AG09319 (cell line): ENCODE measurements around the gene SETBP1.

ENCODE experiments used
- DNase-seq: peaks from one replicate; pipeline ENCODE4 v3.0.0-alpha.2; 2010; ENCODE audit warnings: low read depth; ENCODE audit errors: extremely low read depth
- TF ChIP-seq, protein P1 (sequence below): IDR thresholded peaks from 2 replicates; pipeline ENCODE4 v1.5.1; 2011; ENCODE audit warnings: low read depth, mild to moderate bottlenecking, inconsistent platforms, low read length, moderate library complexity

The SETBP1 gene

DNA sequence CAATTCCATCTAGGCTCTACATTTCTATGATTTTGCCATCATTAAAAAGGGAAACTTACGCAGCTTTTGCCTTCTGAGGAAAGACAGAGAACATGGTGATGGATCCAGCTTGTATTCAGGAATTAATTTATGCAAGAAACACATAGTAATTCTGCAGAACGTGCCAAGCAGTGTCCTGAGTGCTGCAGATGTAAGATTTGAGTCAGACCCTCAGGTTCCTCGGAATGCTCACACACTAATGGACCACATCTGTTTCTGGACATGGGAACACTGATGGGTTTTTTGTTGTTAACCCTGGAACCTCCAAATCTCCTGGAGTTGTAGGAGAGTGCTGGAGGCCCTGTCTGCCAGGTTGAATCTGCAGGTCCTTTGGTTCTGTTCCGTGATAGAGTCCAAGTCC is 132.9 kb downstream of the SETBP1 start:
- DNase-seq, result no peak
- TF ChIP-seq, protein P1, sequence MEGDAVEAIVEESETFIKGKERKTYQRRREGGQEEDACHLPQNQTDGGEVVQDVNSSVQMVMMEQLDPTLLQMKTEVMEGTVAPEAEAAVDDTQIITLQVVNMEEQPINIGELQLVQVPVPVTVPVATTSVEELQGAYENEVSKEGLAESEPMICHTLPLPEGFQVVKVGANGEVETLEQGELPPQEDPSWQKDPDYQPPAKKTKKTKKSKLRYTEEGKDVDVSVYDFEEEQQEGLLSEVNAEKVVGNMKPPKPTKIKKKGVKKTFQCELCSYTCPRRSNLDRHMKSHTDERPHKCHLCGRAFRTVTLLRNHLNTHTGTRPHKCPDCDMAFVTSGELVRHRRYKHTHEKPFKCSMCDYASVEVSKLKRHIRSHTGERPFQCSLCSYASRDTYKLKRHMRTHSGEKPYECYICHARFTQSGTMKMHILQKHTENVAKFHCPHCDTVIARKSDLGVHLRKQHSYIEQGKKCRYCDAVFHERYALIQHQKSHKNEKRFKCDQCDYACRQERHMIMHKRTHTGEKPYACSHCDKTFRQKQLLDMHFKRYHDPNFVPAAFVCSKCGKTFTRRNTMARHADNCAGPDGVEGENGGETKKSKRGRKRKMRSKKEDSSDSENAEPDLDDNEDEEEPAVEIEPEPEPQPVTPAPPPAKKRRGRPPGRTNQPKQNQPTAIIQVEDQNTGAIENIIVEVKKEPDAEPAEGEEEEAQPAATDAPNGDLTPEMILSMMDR, result no peak

DNA sequence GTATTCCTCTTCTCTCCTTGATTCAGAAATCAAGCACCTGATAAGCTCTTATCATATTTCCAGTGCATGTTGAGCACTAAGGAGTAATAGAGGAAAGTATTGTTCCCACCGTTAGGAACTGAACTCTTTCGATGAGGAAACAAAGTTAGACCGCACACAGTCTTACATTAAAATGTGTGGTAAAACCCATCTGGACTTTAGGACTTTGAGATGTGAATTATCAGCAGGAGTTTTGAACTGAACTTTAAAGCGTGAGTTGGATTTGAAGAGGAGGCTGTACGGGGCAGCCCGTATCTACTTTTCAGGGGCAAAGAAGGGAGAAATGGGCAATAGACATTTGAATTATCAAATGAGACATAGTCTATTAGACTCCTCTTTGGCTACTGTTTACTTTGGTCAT is 134.4 kb downstream of the SETBP1 start:
- TF ChIP-seq, protein P1, result no peak
- no peak for DNase-seq

DNA sequence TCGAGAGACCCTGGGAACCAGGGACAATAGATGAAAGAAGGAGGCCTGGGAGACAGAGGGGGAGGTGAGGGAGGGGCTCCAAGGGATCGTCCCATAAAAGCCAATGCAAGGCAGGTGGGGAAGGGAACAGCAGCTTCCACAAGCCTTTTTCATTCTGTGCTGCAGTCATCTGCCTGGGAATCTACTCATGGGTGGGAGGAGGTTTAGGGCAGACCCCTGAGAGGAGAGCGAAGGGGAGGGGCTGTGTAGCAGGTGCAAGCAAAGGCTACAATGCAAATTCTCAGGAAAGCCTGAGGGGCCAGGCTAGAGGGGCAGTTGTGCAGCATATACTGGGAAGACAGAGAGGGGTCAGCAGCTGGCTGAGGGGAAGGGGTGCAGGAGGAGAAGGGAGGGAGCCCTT is 135.4 kb downstream of the SETBP1 start:
- TF ChIP-seq, protein P1, result no peak
- no peak for DNase-seq

DNA sequence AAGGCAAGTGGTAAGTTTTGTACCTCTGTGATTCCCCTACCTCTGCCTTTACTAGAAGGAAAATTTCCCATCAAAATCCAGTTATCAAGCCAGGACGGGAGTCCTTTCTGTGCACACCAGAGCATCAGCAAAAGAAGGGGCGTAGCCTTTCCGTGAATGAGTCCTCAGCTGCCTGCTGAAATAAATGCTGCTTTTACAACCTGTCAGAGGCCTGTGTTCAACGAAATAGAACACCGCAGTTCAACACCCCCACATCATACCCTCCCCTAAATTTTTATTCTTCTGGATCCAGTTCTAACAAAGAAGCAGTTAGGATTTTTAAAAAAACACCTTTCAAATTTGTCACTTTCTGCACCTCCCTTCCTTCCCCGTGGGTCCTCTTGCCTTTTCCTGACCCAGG is 135.8 kb downstream of the SETBP1 start:
- no peak for DNase-seq
- TF ChIP-seq, protein P1, result no peak

DNA sequence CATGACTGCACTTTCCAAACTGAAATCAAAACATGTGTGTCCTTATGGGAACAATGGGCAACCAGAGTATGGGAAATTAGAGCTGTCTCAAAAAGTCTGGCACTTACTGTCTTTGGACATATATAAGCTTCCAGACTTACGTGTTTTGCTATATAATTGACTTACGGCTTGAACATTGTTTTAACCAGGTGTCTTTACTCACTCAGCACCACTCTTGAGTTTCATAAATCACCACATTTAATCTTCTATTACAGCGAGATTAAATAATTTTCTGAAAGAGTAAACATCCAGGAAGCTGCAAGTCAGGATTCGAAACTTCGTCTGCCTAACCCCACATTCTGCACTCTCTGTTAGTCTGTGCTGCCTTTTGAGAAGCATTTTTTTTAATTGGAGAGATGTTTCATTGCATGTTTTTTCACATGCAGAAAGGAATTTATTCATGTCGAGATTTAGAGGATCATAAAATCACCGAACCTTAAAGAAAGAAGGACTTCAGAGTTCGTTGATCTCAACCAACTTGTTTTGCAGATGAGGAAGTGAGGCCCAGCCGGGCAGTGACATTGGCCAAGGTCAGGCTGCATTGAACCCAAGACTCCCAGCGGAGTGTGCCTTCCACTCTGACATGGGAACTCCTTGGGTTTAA is 137.3 kb downstream of the SETBP1 start:
- TF ChIP-seq, protein P1, result no peak
- DNase-seq, result no peak

DNA sequence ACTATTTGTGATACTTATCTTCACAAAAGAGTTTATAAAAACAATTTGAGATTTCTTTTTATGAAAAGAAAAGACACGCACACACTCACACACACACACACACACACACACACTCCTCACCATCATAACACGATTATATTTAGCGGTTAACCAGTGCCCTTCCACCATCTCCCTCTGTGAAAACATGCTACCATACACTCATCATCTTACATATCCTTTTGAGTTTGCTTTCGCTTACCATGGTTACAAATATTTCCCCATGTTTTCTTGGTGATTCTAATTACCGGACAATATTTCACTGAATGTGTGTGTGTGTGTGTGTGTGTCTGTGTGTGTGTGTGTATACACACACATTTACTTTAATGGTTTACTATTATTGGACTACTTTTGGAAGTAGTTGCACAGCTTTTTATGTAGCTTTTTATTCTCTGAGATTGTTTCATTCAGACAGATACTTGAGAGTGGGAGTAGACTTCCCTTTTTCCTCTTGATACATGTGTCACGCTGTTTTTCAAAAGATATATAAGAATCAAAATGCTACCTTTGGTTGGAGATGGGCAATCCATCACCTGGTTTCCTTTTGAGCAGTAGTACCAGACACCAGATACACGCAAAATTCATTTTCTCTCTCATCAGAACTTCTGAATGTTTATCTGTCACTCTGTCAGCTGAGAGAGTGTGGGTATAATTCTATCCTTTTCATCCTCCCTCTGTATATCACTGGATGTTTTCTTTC is 138.1 kb downstream of the SETBP1 start:
- no peak for DNase-seq
- TF ChIP-seq, protein P1, result no peak

DNA sequence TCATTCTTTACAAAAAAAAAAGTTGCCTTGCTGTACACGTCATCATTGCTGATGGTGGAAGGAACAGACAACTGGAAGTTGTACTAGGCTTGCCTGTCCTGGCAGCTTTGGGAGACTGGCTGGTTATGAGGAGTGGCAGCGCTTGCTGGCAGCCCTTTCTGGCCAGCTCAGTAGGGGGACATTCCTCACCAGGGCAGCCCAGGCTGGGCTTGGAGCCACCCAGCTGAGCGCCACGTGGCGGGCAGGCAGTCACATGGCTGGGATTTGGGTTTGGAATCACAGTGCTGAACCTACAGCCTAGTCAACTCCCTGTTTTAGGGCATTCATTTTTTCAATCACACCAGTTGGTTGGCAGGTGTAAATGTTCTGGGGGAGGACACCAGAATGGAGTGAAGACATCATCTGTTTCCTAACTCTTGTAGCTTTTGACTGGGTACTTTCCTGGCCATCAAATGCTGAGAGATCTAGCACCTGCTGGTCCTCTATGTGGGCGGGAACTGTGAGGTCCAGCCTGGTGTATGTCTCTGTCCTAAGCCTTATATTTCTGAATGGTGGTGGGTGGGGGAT is 139.3 kb downstream of the SETBP1 start:
- TF ChIP-seq, protein P1, result no peak
- DNase-seq, result no peak
